Spleen (tissue), 7 donors: Measurements from ENCODE around the gene CBLN3.

ENCODE experiments used
- POLR2A ChIP-seq, 3 donors: fragments of 450-650 bp; IDR thresholded peaks; one replicate each; pipeline ENCODE4 v1.5.1; 2017; ENCODE audit warnings: antibody characterized with exemption in 3 of 3, mild to moderate bottlenecking in 1 of 3
- TF ChIP-seq, protein P1 (sequence below), 11 experiments: fragments of 200-600 bp in 7 of 11; fragments of 450-650 bp in 4 of 11; sonication (generic) in 4 of 11; IDR thresholded peaks in 8 of 11; conservative IDR thresholded peaks in 3 of 11; 1 replicate in 7 of 11; 2 replicates in 4 of 11; pipeline versions ENCODE4 v1.4.0 to v1.8.0; 2016 to 2021; ENCODE audit warnings: antibody characterized with exemption in 11 of 11, inconsistent platforms in 4 of 11, mild to moderate bottlenecking in 1 of 11
- donor health status: DM: no; HTN: no; CAD: no; lungs with moderate emphysema.
- donor health status: DM: no; HTN: no; CAD: no.
- donor health status: DM: no; HTN: no; CAD: no.

DNA sequence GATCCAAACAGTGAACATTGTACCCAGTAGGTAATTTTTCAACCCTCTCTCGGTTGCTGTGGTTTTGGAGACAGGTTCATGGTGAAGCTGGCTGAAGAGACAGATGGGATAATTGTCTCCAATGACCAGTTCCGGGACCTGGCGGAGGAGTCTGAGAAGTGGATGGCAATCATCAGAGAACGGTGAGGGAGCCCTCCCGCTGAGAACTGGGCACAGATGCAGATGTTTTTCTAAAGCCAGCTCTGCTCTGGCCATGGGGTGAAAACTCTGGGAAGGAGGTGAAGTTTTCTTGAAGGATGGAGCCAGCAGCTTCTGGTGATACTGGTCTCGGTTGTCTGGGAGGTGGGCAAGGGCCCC, 6.5 kb upstream of the CBLN3 start:
- TF ChIP-seq, protein P1, sequence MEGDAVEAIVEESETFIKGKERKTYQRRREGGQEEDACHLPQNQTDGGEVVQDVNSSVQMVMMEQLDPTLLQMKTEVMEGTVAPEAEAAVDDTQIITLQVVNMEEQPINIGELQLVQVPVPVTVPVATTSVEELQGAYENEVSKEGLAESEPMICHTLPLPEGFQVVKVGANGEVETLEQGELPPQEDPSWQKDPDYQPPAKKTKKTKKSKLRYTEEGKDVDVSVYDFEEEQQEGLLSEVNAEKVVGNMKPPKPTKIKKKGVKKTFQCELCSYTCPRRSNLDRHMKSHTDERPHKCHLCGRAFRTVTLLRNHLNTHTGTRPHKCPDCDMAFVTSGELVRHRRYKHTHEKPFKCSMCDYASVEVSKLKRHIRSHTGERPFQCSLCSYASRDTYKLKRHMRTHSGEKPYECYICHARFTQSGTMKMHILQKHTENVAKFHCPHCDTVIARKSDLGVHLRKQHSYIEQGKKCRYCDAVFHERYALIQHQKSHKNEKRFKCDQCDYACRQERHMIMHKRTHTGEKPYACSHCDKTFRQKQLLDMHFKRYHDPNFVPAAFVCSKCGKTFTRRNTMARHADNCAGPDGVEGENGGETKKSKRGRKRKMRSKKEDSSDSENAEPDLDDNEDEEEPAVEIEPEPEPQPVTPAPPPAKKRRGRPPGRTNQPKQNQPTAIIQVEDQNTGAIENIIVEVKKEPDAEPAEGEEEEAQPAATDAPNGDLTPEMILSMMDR (IDR thresholded peaks at IDR 0.05 in 8 of 11, conservative IDR thresholded peaks at IDR 0.05 in 3 of 11): no peak
- no peak for TF ChIP-seq POLR2A (IDR thresholded peaks at IDR 0.05)
